ENCODE measurements around the gene NEU1.
A peak's percentile ranks its signal among the peaks of the same experiment; 100 is the strongest.
"Not testable (repeated sequence)": the region's sequence is repeated elsewhere in the genome, so short reads cannot be mapped to it uniquely, and the experiment has no call there.

NEU1 gene

DNA sequence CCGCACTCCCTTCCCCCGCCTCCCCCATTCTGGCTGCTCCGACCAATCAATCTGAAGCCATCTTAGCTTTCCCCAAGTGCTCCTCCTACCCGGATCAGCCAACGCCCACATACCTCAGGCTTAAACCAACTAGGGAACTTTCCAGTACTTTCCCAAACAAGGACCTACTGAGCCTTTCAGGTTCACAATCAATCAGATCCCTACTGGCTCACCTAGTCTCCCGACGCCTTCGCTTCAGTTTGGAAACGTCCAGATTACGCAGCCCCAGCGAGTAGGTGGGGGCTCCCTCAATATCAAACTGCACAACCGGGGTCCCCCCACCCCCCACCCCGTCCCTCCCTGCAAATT is 48.0 kb downstream of the NEU1 start:
- Histone ChIP-seq H3K27me3 (peaks cover 0 to 37% (median 30%) of the 10 kb centered on the region in 11 experiments; a peak in 19 of 22 replicates), H4K20me1 (peaks cover 0 to 7% (median 0%) of the 10 kb centered on the region in 11 experiments; a peak in 1 of 22 replicates), H3K27ac (peak overlapping the region in 10 of 11 experiments; percentile 22 to 67 (median 53); a peak in 17 of 22 replicates), H3K9me3 (replicated peaks in 1 of 11) (peaks cover 0 to 6% (median 0%) of the 10 kb centered on the region in 11 experiments; a peak in 2 of 22 replicates), H3K36me3 (peaks cover 0 to 7% (median 0%) of the 10 kb centered on the region in 11 experiments; a peak in 1 of 22 replicates), H3K4me3 (peak overlapping the region; percentile 50 to 67 (median 58)), H3K9ac (peak overlapping the region in 10 of 11 experiments; percentile 49 to 72 (median 58); a peak in 17 of 22 replicates), H3K4me2 (peak overlapping the region; percentile 73 to 95 (median 84)), H3K4me1 (peaks cover 34 to 54% (median 47%) of the 10 kb centered on the region in 10 experiments)
- TF ChIP-seq Cebpa-rat (IDR thresholded peaks at IDR 0.05): no peak

DNA sequence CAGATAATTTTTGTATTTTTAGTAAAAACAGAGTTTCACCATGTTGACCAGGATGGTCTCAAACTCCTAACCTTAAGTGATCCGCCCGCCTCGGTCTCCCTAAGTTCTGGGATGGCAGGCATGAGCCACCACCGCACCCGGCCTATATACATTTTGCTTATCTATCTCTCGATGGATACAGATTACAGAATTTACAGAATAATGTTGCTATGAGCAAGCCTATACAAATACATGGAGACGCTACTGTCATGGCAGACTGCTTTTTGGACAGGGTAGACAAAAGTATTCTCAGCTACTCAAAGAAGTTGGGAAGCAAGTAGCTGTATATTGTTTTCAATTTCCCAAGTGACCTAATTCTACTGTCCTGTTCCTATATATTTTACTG is 49.2 kb downstream of the NEU1 start:
- Histone ChIP-seq H3K4me3 (peak overlapping the region in 8 of 10 experiments; percentile 44 to 66 (median 58); a peak in 8 of 20 replicates), H3K4me1 (peaks cover 22 to 42% (median 37%) of the 10 kb centered on the region in 10 experiments), H3K9ac (peak overlapping the region in 10 of 11 experiments; percentile 54 to 78 (median 72); a peak in 16 of 22 replicates), H3K27me3 (peaks cover 0 to 37% (median 30%) of the 10 kb centered on the region in 11 experiments; a peak in 19 of 22 replicates), H3K36me3 (peaks cover 0 to 7% (median 0%) of the 10 kb centered on the region in 11 experiments; a peak in 1 of 22 replicates), H3K4me2 (peak overlapping the region; percentile 76 to 95 (median 89)), H4K20me1 (peaks cover 0 to 7% (median 0%) of the 10 kb centered on the region in 11 experiments; a peak in 1 of 22 replicates), H3K9me3 (replicated peaks in 1 of 11) (peaks cover 0 to 6% (median 0%) of the 10 kb centered on the region in 11 experiments; a peak in 2 of 22 replicates), H3K27ac (peak overlapping the region; percentile 44 to 75 (median 71); a peak in 20 of 22 replicates)
- TF ChIP-seq Cebpa-rat (IDR thresholded peaks at IDR 0.05): no peak

DNA sequence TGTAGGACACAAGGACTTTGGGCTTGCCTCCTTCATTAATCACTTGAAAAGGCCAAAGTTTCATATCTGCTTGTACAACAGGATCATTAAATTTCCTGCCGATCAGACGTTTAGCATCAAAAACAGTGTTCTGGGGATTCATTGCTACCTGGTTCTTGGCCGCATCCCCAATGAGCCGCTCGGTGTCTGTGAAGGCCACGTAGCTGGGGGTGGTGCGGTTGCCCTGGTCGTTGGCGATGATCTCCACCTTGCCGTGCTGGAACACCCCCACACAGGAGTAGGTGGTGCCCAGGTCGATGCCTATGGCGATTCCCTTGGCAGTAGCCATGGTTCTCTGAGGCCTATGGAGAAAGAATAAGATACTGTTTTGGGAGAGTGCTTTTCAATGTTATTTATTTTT is 51.0 kb downstream of the NEU1 start:
- Histone ChIP-seq H3K27me3 (peaks cover 0 to 37% (median 30%) of the 10 kb centered on the region in 11 experiments; a peak in 19 of 22 replicates), H3K27ac (no peak overlapping the region), H3K4me2 (no peak overlapping the region), H3K9me3 (replicated peaks in 1 of 11) (peaks cover 0 to 6% (median 0%) of the 10 kb centered on the region in 11 experiments; a peak in 2 of 22 replicates), H3K9ac (no peak overlapping the region), H4K20me1 (no peaks in the 10 kb centered on the region), H3K4me1 (peaks cover 25 to 39% (median 34%) of the 10 kb centered on the region in 10 experiments), H3K36me3 (peaks cover 0 to 7% (median 0%) of the 10 kb centered on the region in 11 experiments; a peak in 1 of 22 replicates), H3K4me3 (no peak overlapping the region)
- no peak for TF ChIP-seq Cebpa-rat (IDR thresholded peaks at IDR 0.05)

DNA sequence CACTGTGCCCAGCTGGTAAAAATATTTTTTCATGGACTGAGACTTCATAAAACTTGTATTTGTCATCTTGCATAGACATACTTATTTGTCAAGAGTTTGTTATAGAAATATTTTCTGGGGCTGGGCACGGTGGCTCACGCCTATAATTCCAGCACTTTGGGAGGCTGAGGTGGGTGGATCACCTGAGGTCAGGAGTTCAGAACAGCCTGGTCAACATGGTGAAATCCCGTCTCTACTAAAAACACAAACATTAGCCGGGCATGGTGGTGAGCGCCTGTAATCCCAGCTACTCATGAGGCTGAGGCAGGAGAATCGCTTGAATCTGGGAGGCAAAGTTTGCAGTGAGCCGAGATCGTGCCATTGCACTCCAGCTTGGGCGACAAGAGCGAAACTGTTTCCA is 54.0 kb downstream of the NEU1 start:
- Histone ChIP-seq H3K27me3 (peaks cover 0 to 16% (median 10%) of the 10 kb centered on the region in 11 experiments; a peak in 19 of 22 replicates), H3K36me3 (peaks cover 0 to 19% (median 15%) of the 10 kb centered on the region in 11 experiments; a peak in 17 of 22 replicates), H3K4me1 (peaks cover 36 to 47% (median 41%) of the 10 kb centered on the region in 10 experiments)
- H4K20me1 ChIP-seq; H3K9ac ChIP-seq; H3K9me3 ChIP-seq (replicated peaks in 1 of 11); H3K27ac ChIP-seq; H3K4me2 ChIP-seq; H3K4me3 ChIP-seq: not testable (repeated sequence)

Data from BLaER1 treated with 17β-estradiol and CSF1 and Interleukin-3, amounts not matched to agents 10 nM and 100 nM (cell line).